IMR-90 (cell line): ENCODE measurements around the gene TMEM233. TPM values are rescaled to one million over a fixed set of nuclear protein-coding genes. Genes with fewer than 3 reads are reported as not detected.

ENCODE experiments used
- ATAC-seq: fragments of 200-7000 bp; cut with Tn5 transposase; 2 replicates; pipeline ENCODE4 v1.9.1; 2020; ENCODE audit warnings: low read depth, mild to moderate bottlenecking, moderate library complexity
- BruUV-seq: library from RNA; stranded (reverse); fragments of 400-500 nt; replicated peaks from 2 replicates; lab custom pipeline; 2021; lab: Mats Ljungman, UMichigan
- CTCF ChIA-PET: fragments of 300-600 bp; formaldehyde crosslinking; extraction: SDS; loops from one replicate; lab custom pipeline; 2021; ENCODE audit warnings: antibody characterized with exemption; lab: Yijun Ruan, JAX
- POLR2A ChIA-PET: fragments of 300-600 bp; sonication (Branson Sonifier 250); formaldehyde crosslinking; loops from one replicate; lab custom pipeline; 2022; ENCODE audit warnings: antibody characterized with exemption; ENCODE audit not compliant: unreplicated experiment; lab: Charles Lee
- DNase-seq: peaks from one replicate; pipeline ENCODE4 v3.0.0; 2013
- H2AFZ ChIP-seq: replicated peaks from 2 replicates; pipeline ENCODE3; 2013; ENCODE audit warnings: low read length, mild to moderate bottlenecking; ENCODE audit not compliant: poor library complexity
- H2AK5ac ChIP-seq: 2 replicates; pipeline ENCODE4 v1.6.1; 2013; ENCODE audit warnings: low read depth, low read length, inconsistent platforms
- H2AK9ac ChIP-seq: replicated peaks from 2 replicates; pipeline ENCODE3; 2013; ENCODE audit warnings: mild to moderate bottlenecking, low read depth, low read length, moderate library complexity; ENCODE audit not compliant: poor library complexity
- H2BK120ac ChIP-seq: 2 replicates; pipeline ENCODE4 v1.6.1; 2013; ENCODE audit warnings: low read depth, low read length, inconsistent platforms
- H2BK15ac ChIP-seq: 3 replicates; pipeline ENCODE4 v1.6.1; 2013; ENCODE audit warnings: low read depth, low read length, inconsistent platforms
- H2BK20ac ChIP-seq: 2 replicates; pipeline ENCODE4 v1.6.1; 2013; ENCODE audit warnings: low read depth, mild to moderate bottlenecking, inconsistent platforms, low read length, moderate library complexity
- H2BK5ac ChIP-seq: 2 replicates; pipeline ENCODE4 v1.6.1; 2013; ENCODE audit warnings: mild to moderate bottlenecking, low read depth, low read length, inconsistent platforms; ENCODE audit not compliant: poor library complexity, severe bottlenecking
- H3K14ac ChIP-seq: replicated peaks from 2 replicates; pipeline ENCODE4 v1.6.1; 2013; ENCODE audit warnings: low read depth, low read length, inconsistent platforms
- H3K18ac ChIP-seq: 2 replicates; pipeline ENCODE4 v1.6.1; 2013; ENCODE audit warnings: low read depth, low read length, control low read depth
- H3K23ac ChIP-seq: 2 replicates; pipeline ENCODE4 v1.6.1; 2013; ENCODE audit warnings: low read depth, low read length, inconsistent platforms
- H3K27ac ChIP-seq: 2 replicates; pipeline ENCODE4 v1.5.1; 2013; ENCODE audit warnings: mild to moderate bottlenecking, control low read depth, low read length; ENCODE audit not compliant: insufficient read depth
- H3K27me3 ChIP-seq: 2 replicates; pipeline ENCODE4 v1.6.1; 2013; ENCODE audit warnings: low read length; ENCODE audit not compliant: control insufficient read depth, insufficient read depth
- H3K36me3 ChIP-seq: 2 replicates; pipeline ENCODE4 v1.6.1; 2013; ENCODE audit warnings: low read length, mixed read lengths; ENCODE audit not compliant: control insufficient read depth, insufficient read depth
- H3K4ac ChIP-seq: 2 replicates; pipeline ENCODE4 v1.6.1; 2013; ENCODE audit warnings: low read depth, low read length, inconsistent platforms
- H3K4me1 ChIP-seq: 2 replicates; pipeline ENCODE4 v1.6.1; 2013; ENCODE audit warnings: low read length, mixed read lengths; ENCODE audit not compliant: control insufficient read depth, insufficient read depth
- H3K4me2 ChIP-seq: 2 replicates; pipeline ENCODE4 v1.6.1; 2013; ENCODE audit warnings: low read depth, mild to moderate bottlenecking, control low read depth, low read length, moderate library complexity
- H3K4me3 ChIP-seq: 2 replicates; pipeline ENCODE4 v1.5.1; 2013; ENCODE audit warnings: low read depth, mild to moderate bottlenecking, control low read depth, low read length, moderate library complexity; ENCODE audit not compliant: insufficient read depth
- H3K56ac ChIP-seq: 2 replicates; pipeline ENCODE4 v1.6.1; 2013; ENCODE audit warnings: low read length, inconsistent platforms; ENCODE audit not compliant: insufficient read depth; ENCODE audit errors: extremely low read depth
- H3K79me1 ChIP-seq, 2 experiments: 2 replicates each; pipeline ENCODE4 v1.6.1; 2013; ENCODE audit warnings: low read length in 2 of 2, inconsistent platforms in 1 of 2, low read depth in 1 of 2
- H3K9ac ChIP-seq: 2 replicates; pipeline ENCODE4 v1.6.1; 2013; ENCODE audit warnings: low read depth, low read length, control low read depth
- H3K9me1 ChIP-seq: 2 replicates; pipeline ENCODE4 v1.6.1; 2013; ENCODE audit warnings: low read length, inconsistent platforms; ENCODE audit not compliant: insufficient read depth
- H3K9me3 ChIP-seq: 2 replicates; pipeline ENCODE4 v1.6.1; 2013; ENCODE audit warnings: low read length; ENCODE audit not compliant: control insufficient read depth, insufficient read depth
- H4K20me1 ChIP-seq: 2 replicates; pipeline ENCODE4 v1.6.1; 2013; ENCODE audit warnings: low read length, inconsistent platforms; ENCODE audit not compliant: insufficient read depth
- H4K5ac ChIP-seq: 2 replicates; pipeline ENCODE4 v1.6.1; 2013; ENCODE audit warnings: mild to moderate bottlenecking, low read depth, low read length, control low read depth
- H4K8ac ChIP-seq, 2 experiments: 2 replicates each; pipeline ENCODE4 v1.6.1; 2013; ENCODE audit warnings: low read depth in 2 of 2, low read length in 2 of 2, control low read depth in 1 of 2, inconsistent platforms in 1 of 2
- H4K91ac ChIP-seq: 2 replicates; pipeline ENCODE4 v1.6.1; 2013; ENCODE audit warnings: low read depth, low read length, inconsistent platforms; ENCODE audit not compliant: insufficient read depth
- CEBPB ChIP-seq: IDR thresholded peaks from 2 replicates; pipeline ENCODE4 v1.6.1; 2012; ENCODE audit warnings: low read depth, low read length, improper control_type of control experiment
- CHD1 ChIP-seq: IDR thresholded peaks from 2 replicates; pipeline ENCODE4 v1.6.1; 2012; ENCODE audit warnings: low read depth, low read length, improper control_type of control experiment
- ELK1 ChIP-seq: fragments of 150-350 bp; IDR thresholded peaks from 2 replicates; pipeline ENCODE4 v1.6.1; 2016; ENCODE audit warnings: low read depth, mild to moderate bottlenecking, low read length, moderate library complexity, borderline replicate concordance
- FOS ChIP-seq: fragments of 150-350 bp; IDR thresholded peaks from 2 replicates; pipeline ENCODE4 v1.6.1; 2016; ENCODE audit warnings: low read depth, low read length
- POLR2A ChIP-seq: IDR thresholded peaks from 2 replicates; pipeline ENCODE4 v1.6.1; 2012; ENCODE audit warnings: mild to moderate bottlenecking, low read depth, low read length
- RCOR1 ChIP-seq: IDR thresholded peaks from 2 replicates; pipeline ENCODE4 v1.6.1; 2012; ENCODE audit warnings: mild to moderate bottlenecking, low read length, improper control_type of control experiment; ENCODE audit not compliant: insufficient replicate concordance
- USF2 ChIP-seq: fragments of 150-350 bp; IDR thresholded peaks from 2 replicates; pipeline ENCODE4 v1.6.1; 2017; ENCODE audit warnings: mild to moderate bottlenecking, antibody characterized with exemption, low read length, low read depth
- WGBS, 2 experiments: methylation state at CpG; one replicate each; pipeline versions ENCODE4 v1.1.5 to v1.1.7; 2013; ENCODE audit warnings: missing lambda C conversion rate in 2 of 2; ENCODE audit not compliant: insufficient read length in 1 of 2; ENCODE audit errors: extremely low coverage in 2 of 2; 5-methylcytosine and 5-hydroxymethylcytosine counted together
- dilution Hi-C: fragments of 300-500 bp; cut with HindIII; formaldehyde crosslinking; loops from one replicate; pipeline ENCODE4 v1.14.3; 2018; ENCODE audit warnings: low sequenced_read_pairs; ENCODE audit not compliant: unreplicated experiment
- in situ Hi-C: fragments of 300-500 bp; cut with MboI; formaldehyde crosslinking; loops from 3 replicates; pipeline ENCODE4 v1.14.3; 2019; ENCODE audit warnings: low sequenced_read_pairs, inconsistent platforms, mixed read lengths
- intact Hi-C: fragments of 100-400 bp; cut with micrococcal nuclease; formaldehyde crosslinking; loops from 2 replicates; pipeline ENCODE4 v1.10.0; 2022
- polyA plus RNA-seq, 3 experiments: library from polyadenylated mRNA; depleted of rRNA; stranded (reverse); fragments of >200 nt; gene quantifications; 2 replicates each; pipeline ENCODE4 v1.2.3, GENCODE V29; 2012; ENCODE audit warnings: low replicate concordance in 1 of 3
- total RNA-seq: library from RNA; depleted of rRNA; stranded (reverse); fragments of >200 nt; gene quantifications from 2 replicates; pipeline ENCODE4 v1.2.3, GENCODE V29; 2012

Gene TMEM233
- total and polyA plus RNA-seq, 2 of the 4 experiments (the other 2 are of a cell fraction): not detected

- WGBS, 2 experiments: no CpG with 5 or more reads among the region's 1 CpG
- H2BK15ac ChIP-seq: no peak overlapping the region
- no peaks in the 10 kb centered on the region for H3K4me1 ChIP-seq
- H4K5ac ChIP-seq: no peak overlapping the region
- BruUV-seq: no TSS peak
- no peak overlapping the region for H4K8ac ChIP-seq
- H3K79me1 ChIP-seq: no peaks in the 10 kb centered on the region
- H3K23ac ChIP-seq: no peak overlapping the region
- H4K91ac ChIP-seq: no peak overlapping the region
- H2AFZ ChIP-seq: no peak overlapping the region
- intact Hi-C loops (no loop called here), in situ Hi-C loops (no loop called here), dilution Hi-C loops (no loop called here)
- no peak overlapping the region for H3K4ac ChIP-seq
- no peak overlapping the region for H3K14ac ChIP-seq
- no peak overlapping the region for H3K4me3 ChIP-seq
- H2AK9ac ChIP-seq: no peak overlapping the region
- no peak overlapping the region for H2BK120ac ChIP-seq
- ChIA-PET CTCF (no interaction called here), POLR2A (no interaction called here)
- no peak for DNase-seq
- no peaks in the 10 kb centered on the region for H3K9me3 ChIP-seq
- no peak overlapping the region for H2AK5ac ChIP-seq
- TF ChIP-seq CHD1: no peak
- no peak for TF ChIP-seq ELK1
- TF ChIP-seq USF2: no peak
- no peak for TF ChIP-seq CEBPB
- TF ChIP-seq RCOR1: no peak
- TF ChIP-seq FOS: no peak
- no peak for TF ChIP-seq POLR2A
- H3K9me1 ChIP-seq: no peaks in the 10 kb centered on the region
- H2BK20ac ChIP-seq: no peak overlapping the region
- no peak overlapping the region for H3K4me2 ChIP-seq
- peaks cover 6% of the 10 kb centered on the region for H3K27me3 ChIP-seq
- H4K20me1 ChIP-seq: no peaks in the 10 kb centered on the region
- H3K18ac ChIP-seq: no peak overlapping the region
- no peak overlapping the region for H3K9ac ChIP-seq
- ATAC-seq: no peak
- no peak overlapping the region for H3K56ac ChIP-seq
- no peak overlapping the region for H2BK5ac ChIP-seq
- no peaks in the 10 kb centered on the region for H3K36me3 ChIP-seq
- no peak overlapping the region for H3K27ac ChIP-seq
Measured at GRCh38 chr12:119598159-119598558, 4.6 kb downstream of the TMEM233 start.
